HEK293T (cell line): ENCODE data around the gene PRPSAP2.
"Not testable (repeated sequence)": the region's sequence is repeated elsewhere in the genome, so short reads cannot be mapped to it uniquely, and the experiment has no call there.

Source experiments
- ARNT ChIP-seq: fragments of 450-650 bp; IDR thresholded peaks from 2 replicates; pipeline ENCODE4 v1.6.1; 2017; ENCODE audit warnings: mild to moderate bottlenecking
- BHLHE40 ChIP-seq: fragments of 450-650 bp; IDR thresholded peaks from 2 replicates; pipeline ENCODE4 v1.6.1; 2016; ENCODE audit warnings: mild to moderate bottlenecking, moderate library complexity, borderline replicate concordance
- ELF4 ChIP-seq: fragments of 450-650 bp; IDR thresholded peaks from 2 replicates; pipeline ENCODE4 v1.6.1; 2017; ENCODE audit warnings: antibody characterized with exemption
- FOXK2 ChIP-seq: fragments of 450-650 bp; IDR thresholded peaks from 2 replicates; pipeline ENCODE4 v1.6.1; 2016; ENCODE audit warnings: mild to moderate bottlenecking
- L3MBTL2 ChIP-seq: fragments of 450-650 bp; conservative IDR thresholded peaks from 2 replicates; pipeline ENCODE4 v1.6.1; 2016; ENCODE audit warnings: mild to moderate bottlenecking
- NFRKB ChIP-seq: fragments of 450-650 bp; IDR thresholded peaks from 2 replicates; pipeline ENCODE4 v1.6.1; 2016; ENCODE audit warnings: mild to moderate bottlenecking, moderate library complexity
- SP1 ChIP-seq: fragments of 450-650 bp; IDR thresholded peaks from 2 replicates; pipeline ENCODE4 v1.6.1; 2017
- SUZ12 ChIP-seq: fragments of 450-650 bp; IDR thresholded peaks from 2 replicates; pipeline ENCODE4 v1.6.1; 2016; ENCODE audit warnings: mild to moderate bottlenecking
- TARDBP ChIP-seq: fragments of 450-650 bp; IDR thresholded peaks from 2 replicates; pipeline ENCODE4 v1.6.1; 2016
- ZNF384 ChIP-seq: fragments of 450-650 bp; IDR thresholded peaks from 2 replicates; pipeline ENCODE4 v1.6.1; 2016

GRCh38 chr17:18922596-18922995, 64.7 kb downstream of the PRPSAP2 start:
- TF ChIP-seq NFRKB, L3MBTL2, FOXK2, ZNF384, BHLHE40, SUZ12, TARDBP, ARNT, ELF4, SP1: not testable (repeated sequence)
